Thyroid gland (tissue), 4 donors: ENCODE data around the gene OTOGL.

Experiments
- POLR2A ChIP-seq, 2 donors: fragments of 450-650 bp; IDR thresholded peaks; one replicate each; pipeline ENCODE4 v1.6.1; 2017; ENCODE audit warnings: antibody characterized with exemption in 2 of 2, mild to moderate bottlenecking in 2 of 2, moderate library complexity in 1 of 2
- TF ChIP-seq, protein P1 (sequence below), 6 experiments: fragments of 200-600 bp in 3 of 6; fragments of 450-650 bp in 3 of 6; sonication (generic) in 3 of 6; IDR thresholded peaks; one replicate each; pipeline ENCODE4 v1.5.1; 2016 to 2019; ENCODE audit warnings: antibody characterized with exemption in 6 of 6, mild to moderate bottlenecking in 2 of 6, inconsistent platforms in 1 of 6, moderate library complexity in 1 of 6

DNA sequence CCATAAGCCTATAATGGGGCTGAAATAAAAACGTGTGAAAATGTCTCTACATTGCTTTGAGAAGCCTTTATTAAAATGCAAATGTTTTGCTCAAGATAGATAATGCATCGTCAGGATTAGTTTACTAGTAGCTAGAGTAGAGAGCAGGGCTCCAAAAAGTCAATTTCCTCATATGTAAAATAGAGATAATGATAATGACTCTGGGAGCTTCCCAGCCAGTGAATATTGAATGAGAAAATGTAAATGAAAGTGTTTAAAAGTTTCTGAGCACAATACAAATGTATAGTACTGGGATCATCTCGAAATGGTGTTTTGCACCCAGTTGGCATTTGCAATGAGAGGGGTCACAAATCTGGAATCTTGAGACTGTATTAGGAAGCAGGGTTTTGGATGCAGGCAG is 135.3 kb downstream of the OTOGL start:
- TF ChIP-seq, protein P1, sequence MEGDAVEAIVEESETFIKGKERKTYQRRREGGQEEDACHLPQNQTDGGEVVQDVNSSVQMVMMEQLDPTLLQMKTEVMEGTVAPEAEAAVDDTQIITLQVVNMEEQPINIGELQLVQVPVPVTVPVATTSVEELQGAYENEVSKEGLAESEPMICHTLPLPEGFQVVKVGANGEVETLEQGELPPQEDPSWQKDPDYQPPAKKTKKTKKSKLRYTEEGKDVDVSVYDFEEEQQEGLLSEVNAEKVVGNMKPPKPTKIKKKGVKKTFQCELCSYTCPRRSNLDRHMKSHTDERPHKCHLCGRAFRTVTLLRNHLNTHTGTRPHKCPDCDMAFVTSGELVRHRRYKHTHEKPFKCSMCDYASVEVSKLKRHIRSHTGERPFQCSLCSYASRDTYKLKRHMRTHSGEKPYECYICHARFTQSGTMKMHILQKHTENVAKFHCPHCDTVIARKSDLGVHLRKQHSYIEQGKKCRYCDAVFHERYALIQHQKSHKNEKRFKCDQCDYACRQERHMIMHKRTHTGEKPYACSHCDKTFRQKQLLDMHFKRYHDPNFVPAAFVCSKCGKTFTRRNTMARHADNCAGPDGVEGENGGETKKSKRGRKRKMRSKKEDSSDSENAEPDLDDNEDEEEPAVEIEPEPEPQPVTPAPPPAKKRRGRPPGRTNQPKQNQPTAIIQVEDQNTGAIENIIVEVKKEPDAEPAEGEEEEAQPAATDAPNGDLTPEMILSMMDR (IDR thresholded peaks at IDR 0.05), result no peak
- TF ChIP-seq POLR2A (IDR thresholded peaks at IDR 0.05), result no peak
